Right ventricle myocardium inferior (tissue), 1 donor: Measurements from ENCODE around the gene REEP1. TPM values are rescaled to one million over a fixed set of nuclear protein-coding genes. Genes with fewer than 3 reads are reported as not detected.

Source experiments
- ATAC-seq: fragments of 200-7000 bp; cut with Tn5 transposase; one replicate; pipeline ENCODE4 v1.9.1; 2020; ENCODE audit warnings: mild to moderate bottlenecking, moderate library complexity
- DNase-seq: peaks from one replicate; pipeline ENCODE4 v3.0.0; 2021; ENCODE audit errors: missing footprints
- intact Hi-C: fragments of 100-400 bp; cut with DNase I; formaldehyde crosslinking; loops from one replicate; pipeline ENCODE4 v1.11.0; 2022
- total RNA-seq: library from RNA; stranded (reverse); fragmentation: NEBNext Ultra II Directional; extraction: Animal tissue kit (Norgen Biotek cat#: 25700); gene quantifications from one replicate; pipeline ENCODE4 v1.2.1, GENCODE V29; 2021
- donor health status: DM: no; HTN: yes; CAD: no; lungs with severe emphysema.

REEP1 gene
- total RNA-seq, 1 donor from 2014 or later: 23.6 TPM

DNA sequence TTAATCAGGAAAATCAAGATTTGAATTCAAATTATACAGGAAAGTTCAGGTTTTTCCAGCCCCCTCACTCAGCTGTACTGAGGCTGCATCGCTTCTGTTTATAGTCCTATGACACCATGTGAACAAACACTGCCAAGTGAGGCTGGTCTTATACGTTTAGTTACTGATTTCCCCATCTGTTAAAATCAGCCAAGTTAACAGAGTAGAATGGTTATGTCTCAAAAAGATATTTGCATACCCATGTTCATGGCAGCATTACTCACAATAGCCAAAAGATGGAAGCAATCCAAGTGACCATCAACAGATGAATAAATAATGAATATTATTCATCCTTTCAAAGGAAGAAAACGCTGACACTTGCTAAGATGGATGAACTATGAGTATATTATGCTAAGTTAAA is 43.8 kb downstream of the REEP1 start:
- ATAC-seq (no peak), DNase-seq (no peak)
- intact Hi-C loops: no loop called here

DNA sequence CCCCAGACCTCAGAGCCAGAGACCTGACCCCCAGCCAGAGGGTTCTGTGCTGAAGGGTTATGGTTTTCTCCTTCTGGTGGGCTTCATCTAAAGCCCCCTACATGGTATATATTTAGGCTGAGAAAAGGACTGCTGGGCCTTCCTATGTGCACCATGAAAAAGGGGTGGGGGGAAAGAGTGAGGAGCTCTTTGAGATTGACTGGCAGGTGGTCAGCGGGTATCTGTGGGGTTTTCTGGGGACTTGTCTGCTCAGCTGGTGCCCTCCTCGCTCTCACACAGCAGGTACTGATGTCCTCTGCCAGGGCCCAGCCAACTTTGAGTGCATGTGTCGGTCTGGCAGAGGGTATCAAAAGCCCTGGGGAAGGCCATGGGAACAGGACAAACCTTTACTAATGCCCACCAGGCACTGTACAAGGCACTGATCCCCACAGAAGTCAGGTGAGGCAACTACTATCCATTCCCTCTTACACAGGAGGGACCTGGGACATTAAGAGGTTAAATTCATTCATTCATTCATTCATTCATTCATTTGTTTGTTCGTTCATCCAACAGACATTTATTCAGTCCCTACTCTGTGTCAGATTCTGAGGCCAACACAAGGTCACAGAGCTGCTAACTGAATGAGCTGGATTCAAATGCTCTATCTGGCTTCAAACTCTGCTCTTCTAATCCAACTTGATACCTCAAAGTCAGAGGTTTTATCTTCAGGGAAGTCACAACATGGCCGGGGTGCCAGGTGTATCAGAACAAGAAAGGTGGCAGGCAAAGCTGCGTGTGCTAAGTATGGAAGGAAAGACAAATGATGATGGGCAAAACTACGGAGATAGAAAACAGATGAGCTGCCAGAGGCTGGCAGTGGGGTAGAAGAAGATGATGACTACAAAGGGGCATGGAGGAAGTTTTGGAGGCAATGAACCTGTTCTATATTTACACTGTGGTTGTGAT is 44.6 kb downstream of the REEP1 start:
- ATAC-seq (no peak), DNase-seq (no peak)
- intact Hi-C loops: no loop called here

DNA sequence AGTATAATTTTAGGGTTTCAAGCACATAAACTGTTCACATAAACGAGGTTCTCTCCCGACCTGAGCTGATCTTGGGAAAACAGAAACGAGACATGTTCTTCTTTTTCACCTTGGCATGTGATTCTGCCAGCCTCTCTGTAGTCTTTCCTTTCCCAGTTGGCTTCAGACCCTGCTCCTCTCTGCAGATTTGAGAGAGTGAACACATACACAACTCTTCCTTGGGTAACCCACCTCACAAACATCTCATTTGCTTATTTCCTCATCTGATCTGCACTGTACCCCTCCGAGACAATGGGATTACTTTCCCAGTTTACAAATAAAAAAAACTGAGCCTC is 46.1 kb downstream of the REEP1 start:
- DNase-seq (no peak), ATAC-seq (no peak)
- intact Hi-C loops: no loop called here

DNA sequence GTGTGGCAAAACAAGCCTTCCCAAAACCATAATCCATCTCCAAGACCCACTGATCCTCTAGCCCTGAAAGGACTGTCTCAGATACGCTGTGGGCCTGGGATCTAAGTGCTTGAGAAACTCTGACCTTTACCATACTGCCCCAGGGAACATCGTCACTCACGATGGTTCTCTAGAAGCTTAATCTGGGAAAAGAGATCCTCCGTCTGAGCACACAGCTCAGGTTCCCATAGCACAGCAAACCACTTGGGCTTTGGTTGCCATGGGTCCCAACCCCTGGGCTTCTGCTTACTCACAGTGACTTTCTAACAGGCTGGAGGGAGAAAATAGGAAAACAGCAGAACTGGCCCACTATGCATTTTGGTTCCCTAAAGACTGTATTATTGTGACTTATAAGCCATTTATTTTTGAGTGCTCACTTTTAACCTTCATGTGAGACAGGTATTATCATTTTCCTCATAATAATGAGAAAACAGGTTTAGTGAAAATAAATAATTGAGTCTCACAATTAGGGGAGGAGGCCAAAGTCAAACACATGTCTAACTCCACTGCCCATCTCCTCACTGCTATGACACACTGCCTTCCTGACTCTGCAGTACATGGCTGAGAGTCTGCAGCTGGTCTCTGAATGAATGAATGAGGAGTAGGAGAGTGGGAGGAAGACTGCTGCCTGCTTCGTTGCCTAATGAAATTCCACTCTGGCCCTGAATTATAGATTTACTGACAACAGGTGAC is 46.7 kb downstream of the REEP1 start:
- peak; percentile 69 for ATAC-seq
- intact Hi-C loops: no loop called here

DNA sequence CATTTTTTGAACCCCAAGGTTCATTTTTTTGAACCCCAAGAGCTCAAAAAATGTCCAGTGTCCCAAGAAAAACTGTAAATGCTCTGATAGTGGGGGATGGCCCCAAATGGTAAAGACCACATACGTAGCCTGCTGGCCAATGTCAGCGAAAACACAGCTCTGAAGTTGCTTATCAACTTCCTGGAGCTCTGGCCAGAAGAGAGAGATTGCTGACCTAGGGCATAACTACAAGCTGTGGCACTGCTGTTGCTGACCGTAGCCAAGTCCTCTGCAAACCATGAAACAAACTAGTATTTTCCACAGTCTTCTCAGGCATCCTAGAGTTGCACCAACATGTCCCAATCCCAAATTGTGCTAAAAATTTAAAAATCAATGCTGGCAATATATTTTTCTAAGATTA is 50.9 kb downstream of the REEP1 start:
- DNase-seq (no peak), ATAC-seq (no peak)
- intact Hi-C loops: no loop called here

More for the DNA sequence above, 46.7 kb downstream of the REEP1 start:
- no peak for DNase-seq

DNA sequence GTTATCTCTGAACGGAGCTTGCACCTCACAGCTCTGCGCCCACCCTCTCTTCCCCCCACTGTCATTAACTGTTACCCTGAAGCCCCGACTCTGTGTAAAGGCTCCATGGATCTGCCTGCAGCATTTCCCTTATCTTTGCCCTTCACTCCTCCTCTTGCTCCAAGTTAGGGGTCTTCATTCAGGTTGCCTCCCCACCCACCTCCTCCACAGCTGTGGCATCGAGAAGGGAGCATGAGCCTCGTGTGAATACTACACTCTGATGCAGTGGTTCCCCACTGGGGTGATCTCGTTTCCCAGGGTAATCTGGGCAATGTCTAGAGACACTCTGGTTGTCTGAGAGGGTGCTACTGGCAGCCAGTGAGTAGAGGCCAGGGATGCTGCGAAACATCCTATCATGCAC is 51.4 kb downstream of the REEP1 start:
- intact Hi-C loops: no loop called here
- DNase-seq (no peak), ATAC-seq (no peak)

DNA sequence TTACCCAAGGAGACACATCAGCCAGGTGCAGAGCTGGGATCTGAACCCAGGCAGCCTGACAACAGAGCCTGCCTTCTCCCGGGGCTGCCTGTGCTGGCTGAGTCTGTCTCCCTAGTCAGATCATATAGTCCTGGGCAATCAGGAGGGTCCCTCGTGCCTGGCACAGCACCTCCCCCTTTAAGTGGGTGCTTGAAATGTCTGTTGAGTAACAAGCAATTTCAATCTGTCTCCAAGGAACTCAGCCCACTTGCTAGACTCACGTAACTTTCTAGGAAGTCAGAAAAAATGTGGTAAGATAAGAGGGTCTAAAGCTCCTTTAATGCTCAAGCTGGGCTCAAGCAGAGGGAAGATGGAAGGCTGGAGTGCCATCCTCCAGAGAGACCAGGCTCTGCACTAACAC is 51.9 kb downstream of the REEP1 start:
- intact Hi-C loops: no loop called here
- DNase-seq (no peak), ATAC-seq (no peak)

DNA sequence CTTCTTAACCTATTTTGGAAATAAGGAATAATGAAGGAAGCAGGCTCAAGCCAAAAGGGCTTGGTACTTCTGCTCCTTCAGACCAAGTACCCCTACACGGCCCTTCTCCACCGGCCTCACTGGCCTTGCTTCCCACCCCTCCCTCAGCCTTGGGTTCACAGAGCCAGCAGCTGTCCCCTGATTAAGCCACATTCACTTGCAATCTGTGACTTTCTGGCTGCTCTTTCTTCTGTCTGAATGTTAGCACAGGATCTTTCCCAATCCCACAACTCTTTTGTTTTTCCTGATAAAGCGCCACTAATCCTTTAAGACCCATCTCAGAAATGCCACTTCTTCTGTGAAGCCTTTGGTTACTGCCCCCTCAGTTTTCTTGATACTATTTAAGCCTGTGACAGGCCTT is 52.4 kb downstream of the REEP1 start:
- ATAC-seq: no peak
- intact Hi-C loops: no loop called here
- no peak for DNase-seq

DNA sequence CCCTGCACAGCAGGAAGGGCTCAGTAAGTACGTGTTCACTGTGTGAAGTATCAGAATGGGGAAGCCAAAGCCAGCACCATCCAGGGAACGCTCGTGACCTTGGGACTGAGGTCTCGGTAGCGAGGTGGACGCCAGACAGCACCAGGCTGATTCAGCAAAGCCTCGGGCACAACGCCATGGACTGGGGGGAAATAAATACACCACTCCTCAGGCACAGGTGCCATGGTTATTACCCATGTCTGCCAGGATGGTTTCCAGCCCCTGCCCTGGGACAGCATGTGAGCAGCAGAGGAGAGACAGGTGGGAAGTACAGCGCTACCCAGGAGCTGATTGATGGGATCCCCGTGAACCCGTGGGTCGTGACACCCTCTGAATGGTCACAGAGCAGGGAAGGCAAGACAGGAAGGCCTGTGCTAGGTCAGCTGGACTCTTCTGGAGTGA is 53.0 kb downstream of the REEP1 start:
- ATAC-seq: peak; percentile 85
- DNase-seq: peak; percentile 82
- intact Hi-C loops: no loop called here

DNA sequence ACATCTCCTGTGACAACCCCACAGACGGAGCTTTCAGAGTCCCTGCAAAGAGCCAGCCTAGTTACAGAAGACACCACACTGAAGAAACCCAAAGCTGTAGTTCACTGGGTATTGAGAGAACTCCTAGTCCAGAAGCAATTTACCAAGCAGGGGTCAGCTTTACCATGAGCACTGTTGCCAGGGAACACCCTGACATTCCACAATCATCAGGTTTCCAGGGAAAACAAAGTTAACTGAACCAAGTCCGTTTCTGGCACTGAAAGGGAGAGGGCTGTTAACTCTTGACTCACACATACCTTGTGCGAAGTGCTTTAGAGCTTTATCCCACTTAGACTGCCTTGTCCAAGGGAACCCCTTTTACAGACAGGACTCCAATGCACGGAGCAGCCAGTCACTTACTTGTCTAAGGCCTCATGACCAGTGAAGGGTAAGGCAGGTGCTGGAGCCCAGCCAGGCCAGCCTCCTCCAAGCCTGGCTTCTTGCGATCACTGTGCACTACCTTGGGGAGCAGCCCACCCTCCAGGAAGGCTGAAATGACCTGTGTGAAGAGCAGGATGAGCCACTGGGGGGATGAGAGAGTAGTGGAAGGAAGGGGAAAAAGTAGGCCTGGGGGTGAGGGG is 53.9 kb downstream of the REEP1 start:
- intact Hi-C loops: no loop called here
- no peak for DNase-seq
- ATAC-seq: no peak

DNA sequence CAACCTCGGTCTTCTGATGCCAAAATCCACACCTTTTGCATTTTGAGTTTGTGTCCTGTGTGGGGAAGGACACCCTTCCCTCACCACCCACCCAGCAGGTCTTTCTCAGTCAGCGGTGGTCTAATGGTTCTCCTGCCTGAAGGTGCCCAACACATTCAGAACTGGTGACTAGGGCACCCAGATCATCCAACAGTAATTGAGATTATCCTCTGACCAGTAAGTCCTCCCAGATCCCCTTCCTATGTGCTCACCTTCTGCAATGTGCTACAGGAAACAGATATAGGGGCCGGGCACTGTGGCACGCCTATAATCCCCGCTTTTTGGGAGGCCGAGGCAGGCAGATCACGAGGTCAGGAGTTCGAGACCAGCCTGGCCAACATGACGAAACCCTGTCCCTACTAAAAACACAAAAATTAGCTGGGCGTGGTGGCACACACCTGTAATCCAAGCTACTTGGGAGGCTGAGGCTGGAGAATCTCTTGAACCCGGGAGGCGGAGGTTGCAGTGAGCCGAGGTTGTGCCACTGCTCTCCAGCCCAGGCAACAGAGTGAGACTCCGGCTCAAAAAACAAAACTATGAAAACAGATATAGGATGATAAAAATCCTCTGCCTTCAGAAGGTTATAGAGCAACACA is 56.2 kb downstream of the REEP1 start:
- ATAC-seq (no peak), DNase-seq (no peak)

DNA sequence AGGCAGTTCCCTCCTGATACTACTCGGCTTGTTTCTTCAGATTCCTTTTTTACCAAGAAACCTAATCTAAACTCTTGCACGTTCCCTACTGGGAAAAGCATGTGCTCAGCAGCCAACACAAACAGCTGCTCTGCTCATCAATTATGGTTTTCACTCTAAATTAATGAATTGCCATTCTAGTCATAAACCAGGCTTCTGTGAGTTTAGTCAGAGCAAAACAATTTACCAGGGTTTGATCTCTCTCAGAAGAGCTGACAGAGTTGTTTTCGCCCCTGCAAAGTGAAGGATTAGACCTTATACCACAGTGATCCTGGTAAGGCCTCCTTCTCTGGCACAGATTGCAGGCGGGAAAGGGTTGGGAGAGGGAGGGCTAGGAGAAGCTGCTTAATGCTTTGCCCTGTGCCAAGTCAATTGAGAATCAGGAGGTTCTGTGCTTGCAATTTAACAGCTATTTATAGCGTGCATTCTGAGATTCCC is 57.2 kb downstream of the REEP1 start:
- ATAC-seq (peak; percentile 65), DNase-seq (no peak)
- intact Hi-C loops: no loop called here

More for the DNA sequence above, 56.2 kb downstream of the REEP1 start:
- intact Hi-C loops: no loop called here

DNA sequence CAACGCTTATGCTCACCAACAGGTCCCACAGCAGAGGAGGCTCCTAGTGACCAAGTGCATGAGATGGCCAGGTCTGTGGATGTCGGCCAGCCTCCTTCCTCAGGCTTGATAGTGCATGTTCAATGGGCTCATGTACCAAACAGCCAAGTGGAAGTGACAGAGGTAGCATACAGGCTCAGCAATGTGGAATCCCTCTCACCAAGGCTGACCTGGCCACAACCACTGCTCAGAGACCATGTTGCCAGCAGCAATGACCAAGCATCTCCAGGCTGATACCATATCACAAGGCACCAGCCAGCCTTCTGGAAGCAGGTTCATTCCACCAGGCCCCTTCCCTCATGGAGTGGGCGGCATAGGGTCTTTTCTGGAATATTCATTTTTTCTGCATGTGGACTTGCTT is 61.5 kb downstream of the REEP1 start:
- intact Hi-C loops: loop anchor here (2.0 kb wide), 1 partner anchor 51 kb away; no protein-coding TSS in a partner anchor
- no peak for DNase-seq
- no peak for ATAC-seq

DNA sequence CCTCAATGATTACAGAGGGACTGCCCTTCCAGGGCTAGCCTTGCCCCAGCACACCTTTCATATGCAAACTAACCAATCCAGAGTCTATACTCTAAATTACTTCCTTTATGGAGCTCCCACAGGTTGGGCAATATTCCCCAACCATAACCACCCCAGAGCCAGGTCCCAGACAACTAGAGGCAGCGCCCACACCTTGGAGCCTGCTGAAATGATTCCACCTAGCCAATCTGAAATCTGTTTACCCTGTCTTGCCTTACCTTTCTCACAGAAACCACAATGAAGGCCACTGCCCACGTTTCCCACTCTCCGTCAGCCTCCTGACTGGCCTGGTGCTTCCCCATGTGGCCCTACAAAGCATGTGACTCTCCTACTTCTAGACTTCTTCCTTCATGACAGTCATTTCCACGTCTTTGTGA is 62.0 kb downstream of the REEP1 start:
- intact Hi-C loops: loop anchor here (2.0 kb wide), 1 partner anchor 51 kb away; no protein-coding TSS in a partner anchor
- no peak for ATAC-seq
- DNase-seq: no peak

DNA sequence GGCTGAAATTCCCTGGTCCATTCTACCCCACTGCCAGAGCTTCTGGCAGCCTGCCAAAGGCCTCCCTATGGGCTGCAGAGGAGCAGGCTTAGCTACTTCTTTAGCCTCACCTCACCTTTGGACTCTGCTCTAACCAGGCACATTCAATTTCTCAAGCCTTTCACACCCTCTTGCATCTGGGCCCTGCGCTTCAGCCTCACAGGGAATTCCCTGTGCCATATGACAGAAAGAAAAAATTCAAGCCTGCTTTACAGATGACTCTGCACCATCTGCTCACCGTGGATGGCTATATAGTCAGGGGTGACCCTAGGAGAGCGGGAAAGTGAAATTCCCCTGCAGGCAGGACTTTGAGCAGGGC is 62.5 kb downstream of the REEP1 start:
- DNase-seq (peak; percentile 74), ATAC-seq (peak; percentile 62)
- intact Hi-C loops: loop anchor here (2.0 kb wide), 1 partner anchor 50 kb away; no protein-coding TSS in a partner anchor

DNA sequence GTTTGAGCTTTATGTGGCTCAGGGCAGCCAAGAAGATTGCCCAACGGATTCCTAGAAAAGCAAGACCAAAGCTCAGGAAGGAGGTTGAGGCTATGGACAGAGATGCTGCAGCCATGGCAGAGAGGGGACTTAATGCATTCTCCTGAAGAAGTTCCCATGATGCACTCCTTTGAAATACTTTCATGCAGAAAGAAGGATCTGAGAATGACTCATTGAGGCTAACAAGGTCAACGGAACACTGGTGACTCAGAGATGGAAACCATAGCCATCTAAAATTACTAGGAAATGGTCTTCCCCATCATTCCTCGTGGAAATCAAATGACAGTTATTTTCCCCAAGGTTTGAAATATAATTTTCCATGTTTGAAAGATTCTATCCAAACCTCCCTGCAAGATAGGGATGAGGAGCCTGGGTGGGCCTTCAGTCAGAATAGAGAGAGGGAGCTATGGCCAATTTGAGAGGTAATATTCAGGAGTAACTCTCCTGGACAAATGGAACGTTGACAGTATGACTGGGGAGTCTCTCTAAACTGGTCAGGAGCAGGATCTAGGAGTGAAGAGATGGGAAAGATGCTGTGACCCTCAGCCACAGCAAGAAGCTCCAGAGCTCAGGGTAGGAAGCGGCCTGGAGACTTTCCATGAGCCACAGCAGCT is 63.0 kb downstream of the REEP1 start:
- intact Hi-C loops: loop anchor here (2.0 kb wide), 1 partner anchor 50 kb away; no protein-coding TSS in a partner anchor
- DNase-seq (no peak), ATAC-seq (no peak)

DNA sequence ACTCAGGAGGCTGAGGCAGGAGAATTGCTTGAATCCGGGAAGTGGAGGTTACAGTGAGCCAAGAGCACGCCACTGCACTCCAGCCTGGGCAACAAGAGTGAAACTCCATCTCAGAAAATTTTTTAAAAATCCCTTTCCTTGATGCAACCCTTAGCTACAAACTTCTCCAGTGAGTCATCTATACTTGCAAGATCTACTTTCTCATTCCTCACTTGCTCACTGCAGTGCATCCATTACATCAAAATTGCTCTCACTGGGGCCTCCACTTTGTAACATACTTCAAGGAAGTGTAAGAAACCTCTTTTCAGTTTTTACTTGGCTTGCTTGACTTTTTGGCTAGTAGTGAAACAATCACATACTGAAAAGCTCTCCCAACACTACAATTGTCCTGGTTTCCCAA is 65.3 kb downstream of the REEP1 start:
- DNase-seq (no peak), ATAC-seq (no peak)
- intact Hi-C loops: no loop called here

DNA sequence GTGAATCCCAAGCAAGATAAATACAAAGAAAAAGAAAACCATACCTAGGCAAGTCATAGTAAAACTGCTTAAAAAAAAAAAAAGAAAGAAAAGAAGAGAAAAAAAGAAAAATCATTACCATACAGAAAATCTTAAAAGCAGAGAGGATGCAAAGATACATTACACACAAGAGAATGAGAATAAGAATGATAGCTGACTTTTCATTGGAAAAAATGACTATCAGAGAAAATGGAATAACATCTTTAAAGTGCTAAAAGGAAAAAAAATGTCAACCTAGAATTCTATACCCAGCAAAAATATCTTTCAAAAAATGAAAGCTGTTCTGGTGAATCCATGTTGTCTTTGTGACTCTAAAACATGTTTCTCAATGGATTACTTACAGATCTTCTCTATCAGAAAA is 66.2 kb downstream of the REEP1 start:
- ATAC-seq: no peak
- intact Hi-C loops: no loop called here
- DNase-seq: no peak
